Peyer's patch (tissue), 4 donors: ENCODE results near the gene ADRM1. TPM values are rescaled to one million over a fixed set of nuclear protein-coding genes. Genes with fewer than 3 reads are reported as not detected.

Experiments used
- DNase-seq, 3 donors: peaks; one replicate each; pipeline ENCODE4 v3.0.0-alpha.2; 2017 to 2019
- H3K27ac ChIP-seq, 4 donors: fragments of 200-600 bp; sonication (generic); one replicate each; pipeline ENCODE4 v1.5.1; 2016 to 2019
- H3K27me3 ChIP-seq, 2 donors: fragments of 200-600 bp; sonication (generic); one replicate each; pipeline ENCODE4 v1.5.1; 2019
- H3K36me3 ChIP-seq, 3 donors: fragments of 200-600 bp; sonication (generic); one replicate each; pipeline ENCODE4 v1.5.1; 2016 to 2019
- H3K4me1 ChIP-seq, 4 donors: fragments of 200-600 bp; sonication (generic); one replicate each; pipeline ENCODE4 v1.5.1; 2016 to 2019
- H3K4me3 ChIP-seq, 4 donors: fragments of 200-600 bp; sonication (generic); 1 replicate in 3 of 4; 2 replicates in 1 of 4; pipeline ENCODE4 v1.5.1; 2016 to 2019; ENCODE audit warnings: mild to moderate bottlenecking in 1 of 4
- H3K9me3 ChIP-seq, 4 donors: fragments of 200-600 bp; sonication (generic); one replicate each; pipeline ENCODE4 v1.5.1; 2016 to 2019; ENCODE audit warnings: mild to moderate bottlenecking in 1 of 4
- POLR2A ChIP-seq, 2 donors: fragments of 450-650 bp; IDR thresholded peaks; one replicate each; pipeline ENCODE4 v1.5.1; 2017; ENCODE audit warnings: antibody characterized with exemption in 2 of 2, mild to moderate bottlenecking in 2 of 2, moderate library complexity in 2 of 2
- total RNA-seq, 4 donors: library from RNA; depleted of rRNA; stranded (reverse); fragments of >200 nt; gene quantifications; one replicate each; pipeline ENCODE4 v1.1.0, GENCODE V29; 2016
- TF ChIP-seq, protein P1 (sequence below), 6 experiments: fragments of 450-650 bp in 4 of 6; fragments of 200-600 bp in 2 of 6; sonication (generic) in 1 of 6; IDR thresholded peaks; one replicate each; pipeline ENCODE4 v1.5.1; 2017 to 2019; ENCODE audit warnings: antibody characterized with exemption in 6 of 6, mild to moderate bottlenecking in 3 of 6, moderate library complexity in 1 of 6

Gene ADRM1
- total RNA-seq, 4 donors from 2014 or later = 90.8 to 136 (median 99.7) TPM

DNA sequence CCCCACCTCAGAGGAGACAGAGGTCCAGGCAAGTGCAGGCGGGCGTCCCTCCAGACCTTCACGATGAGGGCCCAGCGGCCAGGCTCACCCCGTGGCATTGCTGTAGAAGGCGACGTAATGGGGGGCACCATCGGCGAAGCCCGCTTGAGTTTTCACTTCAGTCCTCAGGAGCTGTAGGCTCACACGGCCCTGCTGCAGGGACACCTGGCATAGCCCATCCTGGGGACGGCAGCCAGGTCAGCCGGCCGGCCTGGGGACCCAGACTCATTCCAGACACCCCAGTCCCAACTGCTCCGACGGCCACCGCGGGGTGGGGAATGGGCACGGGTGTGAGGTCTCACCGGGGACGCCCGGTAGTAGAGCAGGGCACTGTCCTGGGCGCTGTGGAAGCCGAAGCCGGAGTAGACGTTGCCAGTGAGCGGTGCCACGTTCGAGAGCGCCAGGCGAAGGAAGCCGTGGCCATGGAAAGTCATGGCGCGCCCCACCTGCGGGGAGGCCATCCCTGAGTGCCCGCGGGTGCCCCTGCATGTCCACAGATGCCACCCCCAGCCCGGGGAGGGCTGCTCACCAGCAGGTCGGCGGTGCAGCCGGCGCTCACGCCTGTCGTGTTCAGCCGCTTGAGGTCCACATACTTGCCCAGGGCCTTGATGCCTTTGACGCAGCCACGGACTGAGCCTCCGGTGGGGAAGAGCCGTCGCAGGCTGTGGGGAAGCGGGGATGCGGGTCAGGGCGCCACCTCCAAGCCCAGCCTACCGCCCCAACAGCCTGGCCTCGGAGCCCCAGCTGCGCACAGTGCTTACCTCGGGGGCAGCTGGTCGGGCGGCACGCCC lies 9.2 kb downstream of the ADRM1 start:
- DNase-seq = no peak
- TF ChIP-seq POLR2A (IDR thresholded peaks at IDR 0.05) = no peak
- TF ChIP-seq, protein P1, sequence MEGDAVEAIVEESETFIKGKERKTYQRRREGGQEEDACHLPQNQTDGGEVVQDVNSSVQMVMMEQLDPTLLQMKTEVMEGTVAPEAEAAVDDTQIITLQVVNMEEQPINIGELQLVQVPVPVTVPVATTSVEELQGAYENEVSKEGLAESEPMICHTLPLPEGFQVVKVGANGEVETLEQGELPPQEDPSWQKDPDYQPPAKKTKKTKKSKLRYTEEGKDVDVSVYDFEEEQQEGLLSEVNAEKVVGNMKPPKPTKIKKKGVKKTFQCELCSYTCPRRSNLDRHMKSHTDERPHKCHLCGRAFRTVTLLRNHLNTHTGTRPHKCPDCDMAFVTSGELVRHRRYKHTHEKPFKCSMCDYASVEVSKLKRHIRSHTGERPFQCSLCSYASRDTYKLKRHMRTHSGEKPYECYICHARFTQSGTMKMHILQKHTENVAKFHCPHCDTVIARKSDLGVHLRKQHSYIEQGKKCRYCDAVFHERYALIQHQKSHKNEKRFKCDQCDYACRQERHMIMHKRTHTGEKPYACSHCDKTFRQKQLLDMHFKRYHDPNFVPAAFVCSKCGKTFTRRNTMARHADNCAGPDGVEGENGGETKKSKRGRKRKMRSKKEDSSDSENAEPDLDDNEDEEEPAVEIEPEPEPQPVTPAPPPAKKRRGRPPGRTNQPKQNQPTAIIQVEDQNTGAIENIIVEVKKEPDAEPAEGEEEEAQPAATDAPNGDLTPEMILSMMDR (IDR thresholded peaks at IDR 0.05) = no peak
- H3K9me3 ChIP-seq = no peaks in the 10 kb centered on the region

DNA sequence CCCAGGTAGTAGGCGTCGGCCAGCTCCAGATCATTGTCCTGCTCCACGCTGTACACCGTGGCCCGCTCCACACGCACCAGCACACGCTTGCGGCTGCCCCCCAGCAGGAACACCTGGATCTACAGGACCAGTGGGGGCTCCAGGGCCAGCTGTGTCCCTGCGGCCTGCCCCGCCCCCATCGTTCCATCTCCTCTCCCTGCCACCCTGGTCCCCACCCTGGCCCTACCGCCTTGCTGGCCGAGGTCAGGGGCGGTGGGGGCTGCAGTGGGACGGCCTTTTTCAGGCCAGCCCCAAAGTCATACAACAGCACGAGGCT lies 9.8 kb downstream of the ADRM1 start:
- Histone ChIP-seq H3K36me3 (peaks cover 0 to 74% (median 0%) of the 10 kb centered on the region in 3 donors), H3K27ac (no peak overlapping the region), H3K27me3 (no peaks in the 10 kb centered on the region), H3K4me3 (no peak overlapping the region), H3K9me3 (no peaks in the 10 kb centered on the region), H3K4me1 (no peaks in the 10 kb centered on the region)
- DNase-seq = no peak
- TF ChIP-seq, protein P1 (IDR thresholded peaks at IDR 0.05) = no peak
- no peak for TF ChIP-seq POLR2A (IDR thresholded peaks at IDR 0.05)

More for the DNA sequence above, 9.2 kb downstream of the ADRM1 start:
- Histone ChIP-seq H3K27ac (no peak overlapping the region), H3K4me1 (no peaks in the 10 kb centered on the region), H3K4me3 (no peak overlapping the region), H3K36me3 (peaks cover 0 to 74% (median 0%) of the 10 kb centered on the region in 3 donors), H3K27me3 (no peaks in the 10 kb centered on the region)

DNA sequence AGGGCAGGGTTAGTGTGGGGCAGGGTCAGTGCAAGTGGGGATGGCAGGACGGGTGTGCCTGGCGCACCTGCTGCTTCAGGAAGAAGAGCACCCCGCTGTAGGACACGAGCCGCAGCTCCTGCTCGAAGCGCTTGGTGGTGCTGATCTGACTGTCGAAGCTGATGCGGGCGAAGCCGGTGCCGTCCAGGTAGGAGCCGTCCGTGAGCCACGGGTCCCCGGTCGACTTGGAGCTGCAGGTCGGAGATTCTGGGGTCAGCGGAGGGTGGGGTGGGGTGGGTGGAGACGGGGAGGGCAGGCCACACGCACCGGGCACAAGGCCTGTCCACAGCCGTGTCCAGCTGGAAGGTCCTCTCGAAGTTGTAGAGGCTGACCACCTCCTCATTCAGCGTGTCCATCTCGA lies 10.2 kb downstream of the ADRM1 start:
- no peak overlapping the region for H3K27ac ChIP-seq
- no peak for DNase-seq
- TF ChIP-seq, protein P1 (IDR thresholded peaks at IDR 0.05) = no peak
- TF ChIP-seq POLR2A (IDR thresholded peaks at IDR 0.05) = no peak
- peaks cover 0 to 70% (median 0%) of the 10 kb centered on the region in 3 donors for H3K36me3 ChIP-seq
- H3K4me3 ChIP-seq = no peak overlapping the region
- no peaks in the 10 kb centered on the region for H3K27me3 ChIP-seq
- H3K4me1 ChIP-seq = no peaks in the 10 kb centered on the region
- H3K9me3 ChIP-seq = no peaks in the 10 kb centered on the region

DNA sequence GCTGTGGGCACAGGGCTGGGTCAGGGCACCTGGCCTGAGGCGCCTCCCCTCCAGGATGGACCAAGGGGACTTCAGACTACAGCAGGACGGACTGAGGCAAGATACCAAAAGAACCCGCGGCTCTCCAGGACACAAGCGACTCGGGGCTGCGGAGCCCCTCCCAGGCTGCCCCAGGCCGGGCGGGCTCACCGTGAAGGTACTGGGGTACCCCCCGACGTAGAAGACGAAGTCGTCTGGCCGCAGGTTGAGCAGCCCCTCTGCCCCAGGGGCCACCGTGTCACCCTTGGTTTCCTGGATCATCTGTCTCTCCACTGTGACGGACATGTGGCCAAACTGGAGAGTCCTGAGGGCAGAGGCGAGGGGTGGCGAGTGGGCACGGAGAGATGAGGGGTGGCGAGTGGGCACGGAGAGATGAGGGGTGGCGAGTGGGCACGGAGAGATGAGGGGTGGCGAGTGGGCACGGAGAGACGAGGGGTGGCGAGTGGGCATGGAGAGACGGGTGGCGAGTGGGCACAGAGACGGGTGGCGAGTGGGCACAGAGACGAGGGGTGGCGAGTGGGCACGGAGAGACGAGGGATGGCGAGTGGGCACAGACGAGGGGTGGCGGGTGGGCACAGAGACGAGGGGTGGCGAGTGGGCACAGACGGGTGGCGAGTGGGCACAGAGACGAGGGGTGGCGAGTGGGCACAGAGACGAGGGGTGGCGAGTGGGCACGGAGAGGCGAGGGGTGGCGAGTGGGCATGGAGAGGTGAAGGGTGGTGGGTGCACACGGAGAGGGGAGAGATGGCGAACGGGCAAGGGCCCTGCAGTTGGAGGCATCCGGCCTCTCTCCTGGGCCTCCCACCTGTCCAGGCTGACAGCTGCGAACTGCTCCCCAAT lies 10.9 kb downstream of the ADRM1 start:
- H3K4me1 ChIP-seq = no peaks in the 10 kb centered on the region
- no peak overlapping the region for H3K27ac ChIP-seq
- peaks cover 0 to 63% (median 0%) of the 10 kb centered on the region in 3 donors for H3K36me3 ChIP-seq
- no peaks in the 10 kb centered on the region for H3K9me3 ChIP-seq
- no peak overlapping the region for H3K4me3 ChIP-seq
- TF ChIP-seq, protein P1 (IDR thresholded peaks at IDR 0.05) = no peak
- no peak for TF ChIP-seq POLR2A (IDR thresholded peaks at IDR 0.05)
- DNase-seq = no peak
- no peaks in the 10 kb centered on the region for H3K27me3 ChIP-seq

DNA sequence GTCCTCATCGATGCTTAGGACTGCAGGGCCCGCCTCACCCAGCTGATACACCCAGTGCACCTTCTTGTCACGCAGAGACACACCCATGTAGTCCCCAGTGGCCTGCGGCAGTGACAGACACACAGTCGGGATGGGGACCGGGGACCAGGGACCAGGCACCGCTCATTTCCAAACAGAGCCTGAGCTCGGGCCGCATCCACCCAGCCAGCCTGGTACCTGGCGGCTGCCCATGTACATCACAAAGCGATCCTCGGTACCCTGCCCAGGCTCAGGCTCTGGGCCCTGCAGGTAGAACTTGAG lies 11.5 kb downstream of the ADRM1 start:
- H3K9me3 ChIP-seq = no peaks in the 10 kb centered on the region
- H3K4me3 ChIP-seq = no peak overlapping the region
- H3K27ac ChIP-seq = no peak overlapping the region
- no peak for TF ChIP-seq POLR2A (IDR thresholded peaks at IDR 0.05)
- TF ChIP-seq, protein P1 (IDR thresholded peaks at IDR 0.05) = no peak
- H3K36me3 ChIP-seq = peaks cover 0 to 57% (median 0%) of the 10 kb centered on the region in 3 donors
- no peak for DNase-seq
- H3K4me1 ChIP-seq = no peaks in the 10 kb centered on the region
- no peaks in the 10 kb centered on the region for H3K27me3 ChIP-seq
